Transverse colon (tissue), 4 donors: Measurements from ENCODE around the gene SGSM1.

Source experiments
- CTCF ChIP-seq, 5 experiments: fragments of 200-600 bp in 3 of 5; fragments of 450-650 bp in 2 of 5; sonication (generic) in 3 of 5; IDR thresholded peaks; 1 replicate in 2 of 5; 2 replicates in 3 of 5; pipeline ENCODE4 v1.5.1; 2016 to 2017; ENCODE audit warnings: antibody characterized with exemption in 5 of 5, inconsistent platforms in 3 of 5, mild to moderate bottlenecking in 2 of 5, moderate library complexity in 1 of 5
- EP300 ChIP-seq: sonication (generic); formaldehyde crosslinking; IDR thresholded peaks from one replicate; pipeline ENCODE4 v1.6.1; 2017; ENCODE audit warnings: antibody characterized with exemption, low read depth
- POLR2A ChIP-seq: fragments of 450-650 bp; IDR thresholded peaks from one replicate; pipeline ENCODE4 v1.6.1; 2016; ENCODE audit warnings: antibody characterized with exemption, mild to moderate bottlenecking, moderate library complexity
- POLR2AphosphoS5 ChIP-seq, 3 donors: sonication (generic); formaldehyde crosslinking; IDR thresholded peaks; one replicate each; pipeline ENCODE4 v1.6.1; 2016; ENCODE audit warnings: antibody characterized with exemption in 3 of 3

- TF ChIP-seq CTCF (IDR thresholded peaks at IDR 0.05) = peak; percentile 97 to 99 (median 98)
- TF ChIP-seq POLR2A = no peak
- TF ChIP-seq EP300 = no peak
- TF ChIP-seq POLR2AphosphoS5 (IDR thresholded peaks at IDR 0.05) = peak; percentile 4 to 78 (median 74)
Observed at GRCh38 chr22:24951942-24952836, 146.2 kb downstream of the SGSM1 start, which contains the start of gene KIAA1671.
